Endothelial cell of umbilical vein (primary cell): ENCODE measurements around the gene BCL10. TPM values are rescaled to one million over a fixed set of nuclear protein-coding genes. Genes with fewer than 3 reads are reported as not detected.

Experiments used
- BruUV-seq: library from RNA; stranded (reverse); fragments of 400-500 nt; replicated peaks from 2 replicates; lab custom pipeline; 2021; lab: Mats Ljungman, UMichigan
- CTCF ChIA-PET: fragments of 300-600, 350-600 bp; sonication (Branson Sonifier 250); formaldehyde crosslinking; loops from one replicate; lab custom pipeline; 2021; ENCODE audit warnings: antibody characterized with exemption, inconsistent platforms; lab: Charles Lee
- POLR2A ChIA-PET: fragments of 300-600, 350-600 bp; sonication (Branson Sonifier 250); formaldehyde crosslinking; loops from one replicate; lab custom pipeline; 2021; ENCODE audit warnings: antibody characterized with exemption, inconsistent platforms; lab: Charles Lee
- DNase-seq: peaks from one replicate; pipeline ENCODE4 v3.0.0-alpha.2; 2011; ENCODE audit warnings: low read depth, low spot score
- FAIRE-seq: peaks from 2 replicates; lab custom pipeline; 2011; peaks lifted over from hg19 to GRCh38; lab: Jason Lieb, UNC
- H2AFZ ChIP-seq: 2 replicates; pipeline ENCODE4 v1.6.0; 2012; ENCODE audit warnings: low read depth, low read length, control low read depth, inconsistent platforms
- H3K27ac ChIP-seq: 2 replicates; pipeline ENCODE4 v1.5.1; 2011; ENCODE audit warnings: low read depth, mild to moderate bottlenecking, control low read depth, low read length, moderate library complexity; ENCODE audit not compliant: insufficient read depth
- H3K27me3 ChIP-seq, 2 experiments: 2 replicates each; pipeline versions ENCODE4 v1.6.0 to v1.6.1; 2011; ENCODE audit warnings: low read length in 2 of 2, mixed read lengths in 1 of 2; ENCODE audit not compliant: control insufficient read depth in 2 of 2, insufficient read depth in 2 of 2
- H3K36me3 ChIP-seq, 2 experiments: 2 replicates in 1 of 2; 3 replicates in 1 of 2; pipeline ENCODE4 v1.5.1; 2011; ENCODE audit warnings: low read length in 2 of 2, mild to moderate bottlenecking in 1 of 2, moderate library complexity in 1 of 2; ENCODE audit not compliant: control insufficient read depth in 2 of 2, insufficient read depth in 2 of 2; ENCODE audit errors: extremely low read depth in 1 of 2
- H3K4me1 ChIP-seq: 3 replicates; pipeline ENCODE4 v1.5.1; 2011; ENCODE audit warnings: mild to moderate bottlenecking, low read length; ENCODE audit not compliant: control insufficient read depth, insufficient read depth; ENCODE audit errors: extremely low read depth
- H3K4me2 ChIP-seq: 2 replicates; pipeline ENCODE4 v1.6.1; 2011; ENCODE audit warnings: low read length, control low read depth, mixed read lengths; ENCODE audit not compliant: insufficient read depth
- H3K4me3 ChIP-seq, 3 experiments: fragments of 200-600 bp in 1 of 3; sonication (generic), shearing (Covaris generic) in 1 of 3; replicated peaks in 1 of 3; 2 replicates each; pipeline ENCODE4 v1.5.1; 2011 to 2016; ENCODE audit warnings: control low read depth in 3 of 3, low read length in 3 of 3, mild to moderate bottlenecking in 2 of 3, inconsistent platforms in 1 of 3, low read depth in 1 of 3, moderate library complexity in 1 of 3; ENCODE audit not compliant: insufficient read depth in 1 of 3
- H3K79me2 ChIP-seq: 2 replicates; pipeline ENCODE4 v1.6.0; 2012; ENCODE audit warnings: low read length, inconsistent platforms; ENCODE audit not compliant: control insufficient read depth, insufficient read depth
- H3K9ac ChIP-seq: replicated peaks from 2 replicates; pipeline ENCODE3; 2011; ENCODE audit warnings: low read length, control low read depth; ENCODE audit not compliant: insufficient read depth; ENCODE audit errors: extremely low read depth
- H3K9me1 ChIP-seq: replicated peaks from 3 replicates; pipeline ENCODE4 v1.6.0; 2011; ENCODE audit warnings: mild to moderate bottlenecking, low read length; ENCODE audit not compliant: control insufficient read depth, insufficient read depth; ENCODE audit errors: extremely low read depth
- H3K9me3 ChIP-seq: replicated peaks from 2 replicates; pipeline ENCODE4 v1.5.1; 2012; ENCODE audit warnings: low read length, inconsistent platforms; ENCODE audit not compliant: control insufficient read depth, insufficient read depth
- H4K20me1 ChIP-seq: replicated peaks from 2 replicates; pipeline ENCODE3; 2011; ENCODE audit warnings: mild to moderate bottlenecking, low read length; ENCODE audit not compliant: control insufficient read depth, insufficient read depth; ENCODE audit errors: extremely low read depth
- EZH2 ChIP-seq: IDR thresholded peaks from 2 replicates; pipeline ENCODE4 v1.6.1; 2012; ENCODE audit warnings: borderline replicate concordance, low read depth, mild to moderate bottlenecking, moderate library complexity, low read length, inconsistent platforms; ENCODE audit not compliant: severe bottlenecking
- FOS ChIP-seq: IDR thresholded peaks from 2 replicates; pipeline ENCODE4 v1.6.1; 2011; ENCODE audit warnings: mild to moderate bottlenecking, low read length, moderate library complexity, borderline replicate concordance; ENCODE audit not compliant: insufficient read depth
- GATA2 ChIP-seq: IDR thresholded peaks from 2 replicates; pipeline ENCODE4 v1.7.0; 2011; ENCODE audit warnings: low read depth, mild to moderate bottlenecking, moderate library complexity, mixed read lengths, low read length; ENCODE audit not compliant: insufficient read length, insufficient read depth
- JUN ChIP-seq: IDR thresholded peaks from 2 replicates; pipeline ENCODE4 v1.6.1; 2011; ENCODE audit warnings: borderline replicate concordance, low read depth; ENCODE audit not compliant: insufficient read length, insufficient read depth
- MYC ChIP-seq: IDR thresholded peaks from one replicate; pipeline ENCODE4 v1.6.1; 2011; ENCODE audit warnings: mild to moderate bottlenecking, low read depth, low read length
- POLR2A ChIP-seq: IDR thresholded peaks from 2 replicates; pipeline ENCODE4 v1.6.1; 2012; ENCODE audit warnings: low read depth, mild to moderate bottlenecking, control low read depth, low read length
- POLR2AphosphoS5 ChIP-seq: IDR thresholded peaks from 2 replicates; pipeline ENCODE4 v1.6.1; 2012; ENCODE audit warnings: low read depth, mild to moderate bottlenecking, control low read depth, low read length, moderate library complexity; ENCODE audit not compliant: insufficient read depth
- dilution Hi-C: fragments of 300-500 bp; cut with MboI; formaldehyde crosslinking; loops from one replicate; pipeline ENCODE4 v1.15.0; 2019; ENCODE audit warnings: low sequenced_read_pairs; ENCODE audit not compliant: extremely low pct_ligation_motif_present
- intact Hi-C: fragments of 100-400 bp; cut with micrococcal nuclease; formaldehyde crosslinking; loops from one replicate; pipeline ENCODE4 v1.10.0; 2022
- polyA plus RNA-seq, 4 experiments: library from polyadenylated mRNA; depleted of rRNA in 3 of 4; stranded (reverse) in 3 of 4; unstranded in 1 of 4; fragments of >200 nt; gene quantifications; 2 replicates each; pipeline versions ENCODE4 v1.2.1 to v1.2.3, GENCODE V29; 2011 to 2012; ENCODE audit warnings: missing spikeins in 1 of 4
- total RNA-seq: library from RNA; stranded (reverse); gene quantifications from 2 replicates; pipeline ENCODE4 v1.2.3, GENCODE V29; 2021
- TF ChIP-seq, protein P1 (sequence below), 2 donors: IDR thresholded peaks; 1 replicate in 1 of 2; 2 replicates in 1 of 2; pipeline ENCODE4 v1.5.1; 2011; ENCODE audit warnings: low read length in 2 of 2, mild to moderate bottlenecking in 2 of 2, moderate library complexity in 2 of 2, control low read depth in 1 of 2, inconsistent platforms in 1 of 2, low read depth in 1 of 2; ENCODE audit not compliant: insufficient read depth in 1 of 2; ENCODE audit errors: extremely low read depth in 1 of 2
- TF ChIP-seq, protein P2 (sequence below): IDR thresholded peaks from 2 replicates; pipeline ENCODE4 v1.6.1; 2011; ENCODE audit not compliant: insufficient read depth, insufficient read length

The BCL10 gene
- total and polyA plus RNA-seq, 2 donors (not counting 3 experiments of a cell fraction or from before 2014, with no cell fraction given): 16.1 to 78.6 TPM

GRCh38 chr1:85262985-85263384 lies 13.4 kb downstream of the BCL10 start:
- BruUV-seq: no TSS peak
- POLR2A ChIA-PET: no interaction called here

More at GRCh38 chr1:85262985-85263384, 13.4 kb downstream of the BCL10 start:
- H3K36me3 ChIP-seq: peaks cover 9 to 25% of the 10 kb centered on the region in 2 experiments
- intact Hi-C loops (loop anchor here (5.0 kb wide), 1 partner anchor 429 kb away; no protein-coding TSS in a partner anchor), dilution Hi-C loops (no loop called here)
- no peaks in the 10 kb centered on the region for H3K27me3 ChIP-seq
- TF ChIP-seq, protein P1, sequence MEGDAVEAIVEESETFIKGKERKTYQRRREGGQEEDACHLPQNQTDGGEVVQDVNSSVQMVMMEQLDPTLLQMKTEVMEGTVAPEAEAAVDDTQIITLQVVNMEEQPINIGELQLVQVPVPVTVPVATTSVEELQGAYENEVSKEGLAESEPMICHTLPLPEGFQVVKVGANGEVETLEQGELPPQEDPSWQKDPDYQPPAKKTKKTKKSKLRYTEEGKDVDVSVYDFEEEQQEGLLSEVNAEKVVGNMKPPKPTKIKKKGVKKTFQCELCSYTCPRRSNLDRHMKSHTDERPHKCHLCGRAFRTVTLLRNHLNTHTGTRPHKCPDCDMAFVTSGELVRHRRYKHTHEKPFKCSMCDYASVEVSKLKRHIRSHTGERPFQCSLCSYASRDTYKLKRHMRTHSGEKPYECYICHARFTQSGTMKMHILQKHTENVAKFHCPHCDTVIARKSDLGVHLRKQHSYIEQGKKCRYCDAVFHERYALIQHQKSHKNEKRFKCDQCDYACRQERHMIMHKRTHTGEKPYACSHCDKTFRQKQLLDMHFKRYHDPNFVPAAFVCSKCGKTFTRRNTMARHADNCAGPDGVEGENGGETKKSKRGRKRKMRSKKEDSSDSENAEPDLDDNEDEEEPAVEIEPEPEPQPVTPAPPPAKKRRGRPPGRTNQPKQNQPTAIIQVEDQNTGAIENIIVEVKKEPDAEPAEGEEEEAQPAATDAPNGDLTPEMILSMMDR (IDR thresholded peaks at IDR 0.05; ENCODE audit: extremely low read depth in 1 of 2, insufficient read depth in 1 of 2, low read depth in 1 of 2, low read length in 2 of 2): no peak
- no peak for TF ChIP-seq EZH2
- TF ChIP-seq GATA2: no peak
- no peak for TF ChIP-seq FOS
- no peak for TF ChIP-seq POLR2AphosphoS5
- TF ChIP-seq POLR2A: no peak
- TF ChIP-seq, protein P2, sequence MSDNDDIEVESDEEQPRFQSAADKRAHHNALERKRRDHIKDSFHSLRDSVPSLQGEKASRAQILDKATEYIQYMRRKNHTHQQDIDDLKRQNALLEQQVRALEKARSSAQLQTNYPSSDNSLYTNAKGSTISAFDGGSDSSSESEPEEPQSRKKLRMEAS: no peak
- TF ChIP-seq JUN: no peak
- TF ChIP-seq MYC: no peak
- H3K9me1 ChIP-seq: no peaks in the 10 kb centered on the region
- no peak overlapping the region for H3K9ac ChIP-seq
- no peak overlapping the region for H3K4me2 ChIP-seq
- DNase-seq (no peak), FAIRE-seq (no peak)
- peaks cover 20% of the 10 kb centered on the region for H3K4me1 ChIP-seq
- H3K4me3 ChIP-seq: no peak overlapping the region
- H2AFZ ChIP-seq: no peak overlapping the region
- H3K79me2 ChIP-seq: peaks cover 26% of the 10 kb centered on the region
- peaks cover 2% of the 10 kb centered on the region for H4K20me1 ChIP-seq
- H3K27ac ChIP-seq: no peak overlapping the region
- H3K9me3 ChIP-seq: no peaks in the 10 kb centered on the region
- CTCF ChIA-PET: interaction anchor here (1.1 to 12.8 kb wide), 3 partner anchors 8 to 320 kb away, joined by 3 to 520 read pairs (median 4); no protein-coding TSS in a partner anchor
